HEK293T (cell line): ENCODE measurements around the gene SLC25A31.

Source experiments
- CTCF ChIA-PET: fragments of 350-600 bp; formaldehyde crosslinking; extraction: SDS; loops from one replicate; lab custom pipeline; 2021; ENCODE audit warnings: antibody characterized with exemption, inconsistent platforms; lab: Yijun Ruan, JAX
- POLR2A ChIA-PET: fragments of 350-600 bp; formaldehyde crosslinking; extraction: SDS; loops from one replicate; lab custom pipeline; 2020; ENCODE audit warnings: antibody characterized with exemption, inconsistent platforms; lab: Yijun Ruan, JAX
- DNase-seq: peaks from one replicate; pipeline ENCODE4 v3.0.0; 2012; ENCODE audit warnings: mixed read lengths; ENCODE audit errors: extremely low spot score
- ARNT ChIP-seq: fragments of 450-650 bp; IDR thresholded peaks from 2 replicates; pipeline ENCODE4 v1.6.1; 2017; ENCODE audit warnings: mild to moderate bottlenecking
- BHLHE40 ChIP-seq: fragments of 450-650 bp; IDR thresholded peaks from 2 replicates; pipeline ENCODE4 v1.6.1; 2016; ENCODE audit warnings: mild to moderate bottlenecking, moderate library complexity, borderline replicate concordance
- CTBP1 ChIP-seq: fragments of 450-650 bp; IDR thresholded peaks from 2 replicates; pipeline ENCODE4 v1.6.1; 2016; ENCODE audit warnings: borderline replicate concordance
- ELF4 ChIP-seq: fragments of 450-650 bp; IDR thresholded peaks from 2 replicates; pipeline ENCODE4 v1.6.1; 2017; ENCODE audit warnings: antibody characterized with exemption
- FOXA1 ChIP-seq: fragments of 450-650 bp; IDR thresholded peaks from 2 replicates; pipeline ENCODE4 v1.6.1; 2016; ENCODE audit warnings: mild to moderate bottlenecking
- FOXK2 ChIP-seq: fragments of 450-650 bp; IDR thresholded peaks from 2 replicates; pipeline ENCODE4 v1.6.1; 2016; ENCODE audit warnings: mild to moderate bottlenecking
- FOXM1 ChIP-seq: fragments of 450-650 bp; IDR thresholded peaks from 2 replicates; pipeline ENCODE4 v1.6.1; 2017; ENCODE audit warnings: mild to moderate bottlenecking, borderline replicate concordance
- HDGF ChIP-seq: fragments of 450-650 bp; IDR thresholded peaks from 2 replicates; pipeline ENCODE4 v1.6.1; 2017; ENCODE audit warnings: antibody characterized with exemption, borderline replicate concordance
- L3MBTL2 ChIP-seq: fragments of 450-650 bp; conservative IDR thresholded peaks from 2 replicates; pipeline ENCODE4 v1.6.1; 2016; ENCODE audit warnings: mild to moderate bottlenecking
- LEF1 ChIP-seq: fragments of 450-650 bp; IDR thresholded peaks from 2 replicates; pipeline ENCODE4 v1.6.1; 2017; ENCODE audit warnings: mild to moderate bottlenecking, borderline replicate concordance
- NFRKB ChIP-seq: fragments of 450-650 bp; IDR thresholded peaks from 2 replicates; pipeline ENCODE4 v1.6.1; 2016; ENCODE audit warnings: mild to moderate bottlenecking, moderate library complexity
- SP1 ChIP-seq: fragments of 450-650 bp; IDR thresholded peaks from 2 replicates; pipeline ENCODE4 v1.6.1; 2017
- SUZ12 ChIP-seq: fragments of 450-650 bp; IDR thresholded peaks from 2 replicates; pipeline ENCODE4 v1.6.1; 2016; ENCODE audit warnings: mild to moderate bottlenecking
- TARDBP ChIP-seq: fragments of 450-650 bp; IDR thresholded peaks from 2 replicates; pipeline ENCODE4 v1.6.1; 2016
- ZNF384 ChIP-seq: fragments of 450-650 bp; IDR thresholded peaks from 2 replicates; pipeline ENCODE4 v1.6.1; 2016
- TF ChIP-seq, protein P1 (sequence below): fragments of 450-650 bp; IDR thresholded peaks from 2 replicates; pipeline ENCODE4 v1.6.1; 2016

The SLC25A31 gene

DNA sequence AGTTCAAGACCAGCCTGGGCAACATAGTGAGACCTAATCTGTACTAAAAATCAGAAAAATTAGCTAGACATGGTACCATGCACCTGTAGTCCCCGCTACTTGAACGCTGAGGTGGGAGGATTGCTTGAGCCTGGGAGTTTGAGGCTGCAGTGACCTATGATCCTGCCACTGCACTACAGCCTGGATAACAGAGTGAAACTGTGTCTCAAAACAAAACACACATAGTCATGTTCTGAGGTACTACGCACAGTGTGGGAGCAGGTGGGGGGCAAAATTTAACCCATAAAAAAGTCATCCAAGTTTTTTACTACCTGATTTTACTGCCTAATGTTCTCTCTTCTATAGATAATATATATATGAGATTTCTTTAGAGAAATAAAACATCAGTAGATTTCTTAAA is 80.4 kb downstream of the SLC25A31 start:
- TF ChIP-seq L3MBTL2 (no peak), ELF4 (no peak), SP1 (no peak), FOXA1 (no peak), LEF1 (no peak), CTBP1 (no peak), ZNF384 (no peak), NFRKB (no peak), HDGF (no peak), BHLHE40 (no peak), FOXK2 (no peak), ARNT (no peak), TARDBP (no peak), SUZ12 (no peak), FOXM1 (no peak)
- TF ChIP-seq, protein P1, sequence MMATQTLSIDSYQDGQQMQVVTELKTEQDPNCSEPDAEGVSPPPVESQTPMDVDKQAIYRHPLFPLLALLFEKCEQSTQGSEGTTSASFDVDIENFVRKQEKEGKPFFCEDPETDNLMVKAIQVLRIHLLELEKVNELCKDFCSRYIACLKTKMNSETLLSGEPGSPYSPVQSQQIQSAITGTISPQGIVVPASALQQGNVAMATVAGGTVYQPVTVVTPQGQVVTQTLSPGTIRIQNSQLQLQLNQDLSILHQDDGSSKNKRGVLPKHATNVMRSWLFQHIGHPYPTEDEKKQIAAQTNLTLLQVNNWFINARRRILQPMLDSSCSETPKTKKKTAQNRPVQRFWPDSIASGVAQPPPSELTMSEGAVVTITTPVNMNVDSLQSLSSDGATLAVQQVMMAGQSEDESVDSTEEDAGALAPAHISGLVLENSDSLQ = no peak
- CTCF ChIA-PET = no interaction called here
- POLR2A ChIA-PET = no interaction called here
- DNase-seq = no peak

DNA sequence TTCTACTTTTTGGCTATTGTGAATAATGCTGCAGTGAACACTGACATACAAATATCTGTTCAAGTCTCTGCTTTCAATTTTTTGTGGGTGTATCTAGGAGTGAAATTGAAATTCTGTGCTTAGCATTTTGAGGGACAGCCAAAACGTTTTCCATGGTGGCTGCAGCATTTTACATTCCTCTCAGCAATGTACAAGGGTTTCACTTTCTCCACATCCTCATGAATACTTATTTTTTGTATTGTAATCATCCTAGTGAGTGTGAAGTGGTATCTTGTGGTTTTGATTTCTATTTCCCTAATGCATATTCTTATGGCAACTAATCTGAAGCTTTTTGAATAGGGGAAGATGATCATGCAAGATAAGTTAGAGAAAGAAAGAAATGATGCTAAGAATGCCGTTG is 92.2 kb downstream of the SLC25A31 start:
- no peak for DNase-seq
- ChIA-PET CTCF (no interaction called here), POLR2A (no interaction called here)
- no peak for TF ChIP-seq ELF4
- TF ChIP-seq L3MBTL2 = no peak
- no peak for TF ChIP-seq NFRKB
- TF ChIP-seq SP1 = no peak
- no peak for TF ChIP-seq FOXM1
- TF ChIP-seq, protein P1 = no peak
- TF ChIP-seq ZNF384 = no peak
- TF ChIP-seq TARDBP = no peak
